Endothelial cell of umbilical vein (primary cell): ENCODE measurements around the gene TP73. TPM values are rescaled to one million over a fixed set of nuclear protein-coding genes. Genes with fewer than 3 reads are reported as not detected.

Source experiments
- BruUV-seq: library from RNA; stranded (reverse); fragments of 400-500 nt; replicated peaks from 2 replicates; lab custom pipeline; 2021; lab: Mats Ljungman, UMichigan
- CTCF ChIA-PET: fragments of 300-600, 350-600 bp; sonication (Branson Sonifier 250); formaldehyde crosslinking; loops from one replicate; lab custom pipeline; 2021; ENCODE audit warnings: antibody characterized with exemption, inconsistent platforms; lab: Charles Lee
- POLR2A ChIA-PET: fragments of 300-600, 350-600 bp; sonication (Branson Sonifier 250); formaldehyde crosslinking; loops from one replicate; lab custom pipeline; 2021; ENCODE audit warnings: antibody characterized with exemption, inconsistent platforms; lab: Charles Lee
- DNase-seq: peaks from one replicate; pipeline ENCODE4 v3.0.0-alpha.2; 2011; ENCODE audit warnings: low read depth, low spot score
- FAIRE-seq: peaks from 2 replicates; lab custom pipeline; 2011; peaks lifted over from hg19 to GRCh38; lab: Jason Lieb, UNC
- H2AFZ ChIP-seq: 2 replicates; pipeline ENCODE4 v1.6.0; 2012; ENCODE audit warnings: low read depth, low read length, control low read depth, inconsistent platforms
- H3K27ac ChIP-seq: 2 replicates; pipeline ENCODE4 v1.5.1; 2011; ENCODE audit warnings: low read depth, mild to moderate bottlenecking, control low read depth, low read length, moderate library complexity; ENCODE audit not compliant: insufficient read depth
- H3K27me3 ChIP-seq, 2 experiments: 2 replicates each; pipeline versions ENCODE4 v1.6.0 to v1.6.1; 2011; ENCODE audit warnings: low read length in 2 of 2, mixed read lengths in 1 of 2; ENCODE audit not compliant: control insufficient read depth in 2 of 2, insufficient read depth in 2 of 2
- H3K36me3 ChIP-seq, 2 experiments: 2 replicates in 1 of 2; 3 replicates in 1 of 2; pipeline ENCODE4 v1.5.1; 2011; ENCODE audit warnings: low read length in 2 of 2, mild to moderate bottlenecking in 1 of 2, moderate library complexity in 1 of 2; ENCODE audit not compliant: control insufficient read depth in 2 of 2, insufficient read depth in 2 of 2; ENCODE audit errors: extremely low read depth in 1 of 2
- H3K4me1 ChIP-seq: 3 replicates; pipeline ENCODE4 v1.5.1; 2011; ENCODE audit warnings: mild to moderate bottlenecking, low read length; ENCODE audit not compliant: control insufficient read depth, insufficient read depth; ENCODE audit errors: extremely low read depth
- H3K4me2 ChIP-seq: 2 replicates; pipeline ENCODE4 v1.6.1; 2011; ENCODE audit warnings: low read length, control low read depth, mixed read lengths; ENCODE audit not compliant: insufficient read depth
- H3K4me3 ChIP-seq, 3 experiments: fragments of 200-600 bp in 1 of 3; sonication (generic), shearing (Covaris generic) in 1 of 3; replicated peaks in 1 of 3; 2 replicates each; pipeline ENCODE4 v1.5.1; 2011 to 2016; ENCODE audit warnings: control low read depth in 3 of 3, low read length in 3 of 3, mild to moderate bottlenecking in 2 of 3, inconsistent platforms in 1 of 3, low read depth in 1 of 3, moderate library complexity in 1 of 3; ENCODE audit not compliant: insufficient read depth in 1 of 3
- H3K79me2 ChIP-seq: 2 replicates; pipeline ENCODE4 v1.6.0; 2012; ENCODE audit warnings: low read length, inconsistent platforms; ENCODE audit not compliant: control insufficient read depth, insufficient read depth
- H3K9ac ChIP-seq: replicated peaks from 2 replicates; pipeline ENCODE3; 2011; ENCODE audit warnings: low read length, control low read depth; ENCODE audit not compliant: insufficient read depth; ENCODE audit errors: extremely low read depth
- H3K9me1 ChIP-seq: replicated peaks from 3 replicates; pipeline ENCODE4 v1.6.0; 2011; ENCODE audit warnings: mild to moderate bottlenecking, low read length; ENCODE audit not compliant: control insufficient read depth, insufficient read depth; ENCODE audit errors: extremely low read depth
- H3K9me3 ChIP-seq: replicated peaks from 2 replicates; pipeline ENCODE4 v1.5.1; 2012; ENCODE audit warnings: low read length, inconsistent platforms; ENCODE audit not compliant: control insufficient read depth, insufficient read depth
- H4K20me1 ChIP-seq: replicated peaks from 2 replicates; pipeline ENCODE3; 2011; ENCODE audit warnings: mild to moderate bottlenecking, low read length; ENCODE audit not compliant: control insufficient read depth, insufficient read depth; ENCODE audit errors: extremely low read depth
- CTCF ChIP-seq, 2 donors: IDR thresholded peaks; 1 replicate in 1 of 2; 2 replicates in 1 of 2; pipeline ENCODE4 v1.5.1; 2011; ENCODE audit warnings: low read length in 2 of 2, mild to moderate bottlenecking in 2 of 2, moderate library complexity in 2 of 2, control low read depth in 1 of 2, inconsistent platforms in 1 of 2, low read depth in 1 of 2; ENCODE audit not compliant: insufficient read depth in 1 of 2; ENCODE audit errors: extremely low read depth in 1 of 2
- EZH2 ChIP-seq: IDR thresholded peaks from 2 replicates; pipeline ENCODE4 v1.6.1; 2012; ENCODE audit warnings: borderline replicate concordance, low read depth, mild to moderate bottlenecking, moderate library complexity, low read length, inconsistent platforms; ENCODE audit not compliant: severe bottlenecking
- FOS ChIP-seq: IDR thresholded peaks from 2 replicates; pipeline ENCODE4 v1.6.1; 2011; ENCODE audit warnings: mild to moderate bottlenecking, low read length, moderate library complexity, borderline replicate concordance; ENCODE audit not compliant: insufficient read depth
- GATA2 ChIP-seq: IDR thresholded peaks from 2 replicates; pipeline ENCODE4 v1.7.0; 2011; ENCODE audit warnings: low read depth, mild to moderate bottlenecking, moderate library complexity, mixed read lengths, low read length; ENCODE audit not compliant: insufficient read length, insufficient read depth
- JUN ChIP-seq: IDR thresholded peaks from 2 replicates; pipeline ENCODE4 v1.6.1; 2011; ENCODE audit warnings: borderline replicate concordance, low read depth; ENCODE audit not compliant: insufficient read length, insufficient read depth
- MAX ChIP-seq: IDR thresholded peaks from 2 replicates; pipeline ENCODE4 v1.6.1; 2011; ENCODE audit not compliant: insufficient read depth, insufficient read length
- MYC ChIP-seq: IDR thresholded peaks from one replicate; pipeline ENCODE4 v1.6.1; 2011; ENCODE audit warnings: mild to moderate bottlenecking, low read depth, low read length
- POLR2A ChIP-seq: IDR thresholded peaks from 2 replicates; pipeline ENCODE4 v1.6.1; 2012; ENCODE audit warnings: low read depth, mild to moderate bottlenecking, control low read depth, low read length
- POLR2AphosphoS5 ChIP-seq: IDR thresholded peaks from 2 replicates; pipeline ENCODE4 v1.6.1; 2012; ENCODE audit warnings: low read depth, mild to moderate bottlenecking, control low read depth, low read length, moderate library complexity; ENCODE audit not compliant: insufficient read depth
- dilution Hi-C: fragments of 300-500 bp; cut with MboI; formaldehyde crosslinking; loops from one replicate; pipeline ENCODE4 v1.15.0; 2019; ENCODE audit warnings: low sequenced_read_pairs; ENCODE audit not compliant: extremely low pct_ligation_motif_present
- intact Hi-C: fragments of 100-400 bp; cut with micrococcal nuclease; formaldehyde crosslinking; loops from one replicate; pipeline ENCODE4 v1.10.0; 2022
- polyA plus RNA-seq, 4 experiments: library from polyadenylated mRNA; depleted of rRNA in 3 of 4; stranded (reverse) in 3 of 4; unstranded in 1 of 4; fragments of >200 nt; gene quantifications; 2 replicates each; pipeline versions ENCODE4 v1.2.1 to v1.2.3, GENCODE V29; 2011 to 2012; ENCODE audit warnings: missing spikeins in 1 of 4
- total RNA-seq: library from RNA; stranded (reverse); gene quantifications from 2 replicates; pipeline ENCODE4 v1.2.3, GENCODE V29; 2021

Gene TP73
- total and polyA plus RNA-seq, 2 donors (not counting 3 experiments of a cell fraction or from before 2014, with no cell fraction given): 0.03 to 0.15 TPM

- Histone ChIP-seq H3K36me3 (peaks cover 0 to 13% of the 10 kb centered on the region in 2 experiments), H3K9me1 (no peaks in the 10 kb centered on the region), H3K27ac (no peak overlapping the region), H3K4me1 (peaks cover 18% of the 10 kb centered on the region), H3K9me3 (no peaks in the 10 kb centered on the region), H3K4me3 (peak overlapping the region in 2 of 3 experiments; percentile 54 to 55), H2AFZ (peak overlapping the region; percentile 91), H3K9ac (peak overlapping the region; percentile 56), H3K4me2 (peak overlapping the region; percentile 54), H3K79me2 (no peaks in the 10 kb centered on the region), H4K20me1 (no peaks in the 10 kb centered on the region), H3K27me3 (no peaks in the 10 kb centered on the region)
- dilution Hi-C loops (no loop called here), intact Hi-C loops (loop anchor here (1.0 to 10.0 kb wide), 3 partner anchors 27 to 1219 kb away; partner anchors contain the start of genes C1orf174 and WRAP73)
- POLR2A ChIA-PET: no interaction called here
- CTCF ChIA-PET: interaction anchor here (1.3 to 7.0 kb wide), 4 partner anchors 35 to 170 kb away, joined by 5 to 196 read pairs (median 144); partner anchors contain the start of gene ARHGEF16
- FAIRE-seq: no peak
- BruUV-seq: no TSS peak
- no peak for DNase-seq
- no peak for TF ChIP-seq POLR2AphosphoS5
- TF ChIP-seq FOS: no peak
- TF ChIP-seq JUN: no peak
- TF ChIP-seq EZH2: no peak
- no peak for TF ChIP-seq POLR2A
- TF ChIP-seq MAX: no peak
- no peak for TF ChIP-seq MYC
- no peak for TF ChIP-seq GATA2
- no peak for TF ChIP-seq CTCF (IDR thresholded peaks at IDR 0.05; ENCODE audit: extremely low read depth in 1 of 2, insufficient read depth in 1 of 2, low read depth in 1 of 2, low read length in 2 of 2)
These were observed 28.7 kb upstream of the TP73 start for GRCh38 chr1:3623441-3624199.
